Endothelial cell of umbilical vein (primary cell): ENCODE measurements around the gene TNRC6C.

Experiments
- CTCF ChIP-seq, 2 donors: IDR thresholded peaks; 1 replicate in 1 of 2; 2 replicates in 1 of 2; pipeline ENCODE4 v1.5.1; 2011; ENCODE audit warnings: low read length in 2 of 2, mild to moderate bottlenecking in 2 of 2, moderate library complexity in 2 of 2, control low read depth in 1 of 2, inconsistent platforms in 1 of 2, low read depth in 1 of 2; ENCODE audit not compliant: insufficient read depth in 1 of 2; ENCODE audit errors: extremely low read depth in 1 of 2
- EZH2 ChIP-seq: IDR thresholded peaks from 2 replicates; pipeline ENCODE4 v1.6.1; 2012; ENCODE audit warnings: borderline replicate concordance, low read depth, mild to moderate bottlenecking, moderate library complexity, low read length, inconsistent platforms; ENCODE audit not compliant: severe bottlenecking
- FOS ChIP-seq: IDR thresholded peaks from 2 replicates; pipeline ENCODE4 v1.6.1; 2011; ENCODE audit warnings: mild to moderate bottlenecking, low read length, moderate library complexity, borderline replicate concordance; ENCODE audit not compliant: insufficient read depth
- MYC ChIP-seq: IDR thresholded peaks from one replicate; pipeline ENCODE4 v1.6.1; 2011; ENCODE audit warnings: mild to moderate bottlenecking, low read depth, low read length
- POLR2A ChIP-seq: IDR thresholded peaks from 2 replicates; pipeline ENCODE4 v1.6.1; 2012; ENCODE audit warnings: low read depth, mild to moderate bottlenecking, control low read depth, low read length

- TF ChIP-seq CTCF (IDR thresholded peaks at IDR 0.05; ENCODE audit: extremely low read depth in 1 of 2, insufficient read depth in 1 of 2, low read depth in 1 of 2, low read length in 2 of 2) (no peak), POLR2A (no peak), FOS (no peak), EZH2 (no peak), MYC (no peak)
Observed at GRCh38 chr17:78116411-78116810, 157.9 kb downstream of the TNRC6C start.
